Stimulated activated CD8-positive, alpha-beta memory T cell treated with anti-CD3 and anti-CD28 coated beads, Interleukin-15, amount 100 ng/mL, for 24 hours (primary cell): ENCODE results near the gene PTPRK.

Source experiments
- DNase-seq: peaks from one replicate; pipeline ENCODE4 v3.0.0-alpha.2; 2020; ENCODE audit warnings: low read depth

The PTPRK gene

DNA sequence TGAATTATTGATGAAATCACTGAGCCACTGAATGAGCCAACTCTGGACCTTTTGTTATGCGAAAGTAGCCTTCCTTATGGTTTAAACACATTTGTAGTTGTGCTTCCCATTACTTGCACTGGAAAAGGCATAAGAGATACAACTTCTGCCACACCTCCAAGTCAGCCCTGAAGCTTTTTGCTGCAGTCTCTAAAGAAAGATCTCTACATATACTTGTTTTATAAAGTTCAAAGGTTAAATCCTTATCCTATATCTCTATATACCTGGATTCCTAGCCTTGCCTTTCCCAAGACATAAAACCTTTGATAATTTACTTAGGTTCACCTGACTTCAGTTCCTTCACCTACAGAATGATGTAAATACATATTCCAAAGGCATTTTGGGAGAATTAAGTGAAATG is 132.0 kb downstream of the PTPRK start:
- no peak for DNase-seq

DNA sequence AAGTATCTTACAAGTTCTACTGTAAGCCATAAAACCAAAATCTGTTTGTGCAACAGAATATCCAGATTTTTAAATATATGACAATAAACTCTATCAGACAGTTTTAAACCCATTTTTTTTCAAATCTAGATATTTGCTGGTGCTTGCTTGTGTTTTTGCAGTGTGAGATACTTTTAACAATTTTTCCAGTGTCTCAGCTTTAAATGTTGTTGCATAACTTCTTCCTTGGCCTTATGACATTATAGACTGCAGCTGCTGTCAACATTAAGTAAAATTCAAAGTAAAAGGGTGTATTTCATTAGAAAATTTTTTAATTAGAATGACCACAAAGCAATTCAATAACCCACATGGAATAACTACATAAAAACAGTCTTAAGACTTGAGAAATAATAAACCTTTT is 139.5 kb downstream of the PTPRK start:
- no peak for DNase-seq

DNA sequence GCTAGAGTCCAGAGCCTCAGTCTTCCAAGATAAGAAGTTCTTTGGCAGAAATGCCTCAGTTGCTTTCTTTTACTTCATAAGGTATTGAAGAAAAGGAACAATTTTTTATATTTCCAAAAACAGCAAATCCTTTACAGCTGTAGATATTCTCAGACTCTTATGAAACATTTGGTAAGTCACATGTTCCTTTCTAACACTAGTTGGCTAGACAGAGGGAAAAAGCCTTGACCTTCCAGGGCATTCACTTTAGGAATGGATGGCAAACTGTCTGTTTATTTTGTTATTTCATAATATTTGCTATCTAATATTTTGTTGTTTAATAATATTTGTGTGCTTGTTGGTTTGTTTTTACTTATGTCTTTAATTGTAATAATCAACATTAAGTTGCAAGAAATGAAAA is 140.8 kb downstream of the PTPRK start:
- no peak for DNase-seq

DNA sequence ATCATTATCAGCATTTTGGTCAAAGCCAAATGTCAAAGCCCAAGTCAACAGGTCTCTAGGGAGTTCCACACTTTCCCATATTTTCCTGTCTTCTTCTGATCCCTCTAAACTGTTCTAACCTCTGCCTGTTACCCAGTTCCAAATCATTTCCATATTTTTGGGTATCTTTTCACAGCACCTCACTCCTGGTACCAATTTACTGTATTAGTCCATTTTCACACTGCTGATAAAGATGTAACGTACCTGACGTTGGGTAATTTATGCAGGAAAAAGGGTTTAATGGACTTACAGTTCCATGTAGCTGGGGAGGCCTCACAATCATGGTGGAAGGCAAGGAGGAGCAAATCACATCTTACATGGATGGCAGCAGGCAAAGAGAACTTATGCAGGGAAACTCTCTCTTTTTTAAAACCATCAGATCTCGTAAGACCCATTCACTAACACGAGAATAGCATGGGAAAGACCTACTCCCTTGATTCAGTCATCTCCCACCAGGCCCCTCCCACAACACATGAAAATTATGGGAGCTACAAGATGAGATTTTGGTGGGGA is 143.4 kb downstream of the PTPRK start:
- no peak for DNase-seq

DNA sequence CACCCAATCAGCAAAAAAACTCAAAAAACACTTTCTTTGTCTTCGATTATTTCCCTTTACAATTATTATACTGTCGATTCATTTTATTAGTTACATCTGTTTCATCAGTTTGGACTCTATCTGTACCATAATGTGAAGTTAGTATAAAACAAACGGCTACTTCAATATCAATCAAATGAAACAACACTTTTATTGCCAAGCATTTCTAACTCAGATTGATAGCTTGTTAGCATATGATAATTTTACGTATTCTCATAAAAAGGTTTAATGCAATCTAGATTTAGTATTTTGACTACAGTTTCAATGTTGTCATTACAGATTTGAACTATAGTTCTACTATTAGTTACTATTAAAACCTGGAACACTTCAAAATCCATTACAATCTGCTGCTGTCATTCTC is 149.3 kb downstream of the PTPRK start:
- DNase-seq, result no peak

DNA sequence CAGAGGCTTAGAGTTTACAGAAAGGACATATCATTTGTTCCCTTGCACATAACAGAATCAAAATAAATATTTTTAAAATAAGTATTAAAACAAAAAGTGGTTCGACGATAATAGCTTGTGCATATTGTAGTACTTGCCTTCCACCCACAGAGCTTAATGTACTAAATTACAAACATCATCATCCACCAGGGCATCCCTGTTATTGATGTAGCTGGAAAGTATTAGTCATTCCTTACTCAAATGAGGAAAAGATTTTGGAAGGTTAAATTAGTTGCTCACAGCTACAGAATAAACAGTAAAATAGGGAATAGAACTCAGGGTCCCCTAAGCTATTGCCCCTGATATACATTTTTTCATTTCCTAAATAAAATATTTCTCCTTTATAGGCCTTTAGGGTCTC is 150.3 kb downstream of the PTPRK start:
- DNase-seq, result no peak

DNA sequence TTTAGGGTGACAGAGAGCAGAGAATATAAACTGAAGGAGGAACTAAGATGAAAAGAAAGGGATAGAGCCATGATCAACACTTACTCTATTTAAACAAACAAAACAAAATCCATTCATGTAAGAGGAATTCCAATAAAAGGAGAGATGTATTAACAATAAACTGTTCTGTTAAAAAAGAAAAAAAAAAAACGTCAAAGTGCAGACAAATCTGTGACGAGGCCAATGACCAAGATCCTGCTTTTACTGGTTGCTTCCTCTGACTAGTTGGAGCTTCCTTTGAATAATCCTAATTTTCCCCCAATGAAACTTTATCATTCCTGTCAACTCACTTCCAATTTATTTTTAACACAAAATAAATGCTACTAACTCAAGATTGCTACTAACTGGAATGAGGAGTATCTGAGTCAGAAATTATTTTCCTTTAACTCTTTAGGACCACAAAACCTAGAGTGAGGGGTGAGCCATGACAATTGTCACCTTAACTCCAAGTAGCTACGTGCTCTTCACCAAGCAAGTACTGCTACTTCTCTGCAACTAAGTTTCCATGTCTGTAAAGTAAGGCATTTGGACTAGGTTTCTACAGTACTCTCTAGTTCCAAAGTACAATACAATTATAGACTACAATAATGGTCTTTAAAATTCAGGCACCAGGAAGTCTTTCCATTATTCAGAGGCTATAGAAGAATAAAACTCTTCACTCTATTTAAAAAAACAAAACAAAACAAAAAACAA is 152.0 kb downstream of the PTPRK start:
- DNase-seq, result no peak

DNA sequence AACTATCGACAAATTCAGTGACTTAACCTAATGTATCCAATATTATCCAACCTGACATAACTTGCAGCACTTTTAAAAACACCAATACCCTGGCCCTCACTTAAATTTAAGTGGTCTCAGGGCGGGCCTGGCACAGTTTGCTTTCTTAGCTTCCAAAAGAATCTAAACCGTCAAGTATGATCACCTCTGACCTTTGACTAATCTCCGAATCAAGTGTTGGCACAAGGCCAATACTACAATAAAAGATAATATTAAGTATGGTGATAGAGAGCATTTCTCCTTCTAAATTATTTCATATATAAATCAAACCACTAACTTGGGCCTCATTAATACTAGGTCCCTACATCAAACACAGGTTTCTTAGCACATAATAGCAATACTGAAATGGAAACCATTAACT is 153.0 kb downstream of the PTPRK start:
- DNase-seq, result no peak

DNA sequence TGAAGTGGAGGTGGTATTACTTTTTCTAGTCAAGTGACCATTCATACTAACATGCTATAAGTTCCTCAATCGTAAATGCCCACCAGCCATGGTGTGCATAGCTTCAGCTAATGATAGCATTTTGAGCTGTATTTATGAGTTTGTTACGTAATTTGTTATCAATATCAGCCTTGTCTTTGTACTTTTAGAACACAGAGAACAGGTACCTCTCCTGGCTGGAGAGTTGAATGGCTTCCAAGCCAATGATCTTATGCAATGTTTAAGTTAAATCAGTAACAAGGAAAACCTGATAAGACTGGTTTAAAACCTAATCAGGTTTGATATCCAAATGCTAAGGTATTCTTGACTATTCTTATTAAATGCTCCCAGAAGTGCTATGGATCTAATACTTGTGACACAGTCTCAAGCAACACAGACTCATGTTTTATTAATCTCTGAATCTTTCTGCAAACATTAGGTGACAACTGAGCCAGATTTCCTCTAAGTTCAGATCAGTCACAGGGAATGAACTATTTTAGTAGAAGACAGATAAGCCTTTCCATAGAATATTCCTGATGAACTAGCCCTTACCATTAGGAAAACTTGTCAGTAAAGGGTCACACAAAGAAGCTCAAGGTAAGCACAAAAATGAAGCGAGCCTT is 154.8 kb downstream of the PTPRK start:
- no peak for DNase-seq

DNA sequence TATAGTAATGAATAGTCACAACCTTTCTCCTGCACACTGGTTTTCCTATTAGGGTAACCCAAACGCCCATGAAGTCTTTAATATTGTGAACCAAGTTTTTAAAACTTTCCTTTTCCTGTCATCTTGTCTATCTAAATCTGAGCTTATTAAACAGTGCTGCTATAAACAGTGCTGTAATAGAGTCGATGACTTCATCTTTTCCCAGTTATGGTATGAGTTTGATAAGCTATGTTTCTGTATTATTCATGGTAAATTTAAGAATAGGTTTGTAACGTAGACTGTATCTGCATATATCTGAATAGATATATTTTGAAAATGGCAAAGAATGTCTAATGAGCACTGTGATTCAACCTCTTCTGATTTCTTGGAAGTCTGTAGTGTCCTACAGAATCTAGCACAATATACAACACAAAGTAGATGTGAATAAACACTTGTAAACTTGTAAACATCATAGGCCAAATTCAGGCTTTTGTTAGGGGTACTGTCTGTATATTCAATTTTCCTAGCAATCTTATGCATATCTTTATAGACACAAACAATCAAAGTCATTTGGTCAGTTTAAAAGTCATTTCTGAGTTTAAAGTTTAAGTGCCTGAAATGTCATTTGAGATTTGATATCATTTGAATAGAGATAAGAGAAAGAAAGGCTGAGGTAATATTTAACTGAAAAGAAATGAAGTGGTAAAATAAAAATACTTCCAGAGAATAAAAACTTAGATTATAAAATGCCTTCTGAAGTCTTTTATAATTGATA is 155.5 kb downstream of the PTPRK start:
- no peak for DNase-seq

DNA sequence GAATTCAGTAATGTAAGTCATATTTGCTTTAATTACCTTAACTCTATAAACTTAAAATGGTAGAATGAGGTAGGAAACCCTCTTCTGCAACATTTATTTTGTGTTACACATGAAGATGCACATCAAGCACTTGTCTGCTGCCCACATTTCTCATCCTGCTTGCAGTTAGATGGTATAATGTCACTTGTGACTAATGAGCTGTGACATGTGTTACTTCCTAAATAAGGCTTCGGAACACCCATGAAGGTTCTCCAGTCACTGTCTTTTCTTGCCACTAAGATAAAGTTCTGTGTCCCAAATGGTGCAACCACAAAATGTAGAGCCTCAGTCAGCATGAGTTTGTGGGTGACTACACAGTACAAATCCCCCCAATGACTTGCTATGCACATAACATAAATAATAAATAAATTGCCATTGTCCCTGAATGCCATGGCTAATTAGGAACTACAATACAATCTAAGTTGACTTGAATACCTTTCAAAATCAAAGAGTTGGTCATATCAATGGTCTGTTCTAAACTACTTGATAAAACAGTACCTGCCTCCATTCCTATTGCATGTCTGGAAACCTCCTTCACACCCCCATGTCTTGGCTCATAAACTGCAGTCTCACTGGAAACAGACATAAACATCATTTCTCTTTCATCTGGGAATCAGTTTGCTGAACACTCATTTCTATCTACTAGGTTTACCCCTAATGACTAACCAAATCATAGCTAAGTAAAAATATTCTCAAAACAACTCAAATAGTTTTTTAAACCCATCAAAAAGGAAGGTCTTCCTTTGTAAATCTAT is 157.2 kb downstream of the PTPRK start:
- DNase-seq, result no peak

DNA sequence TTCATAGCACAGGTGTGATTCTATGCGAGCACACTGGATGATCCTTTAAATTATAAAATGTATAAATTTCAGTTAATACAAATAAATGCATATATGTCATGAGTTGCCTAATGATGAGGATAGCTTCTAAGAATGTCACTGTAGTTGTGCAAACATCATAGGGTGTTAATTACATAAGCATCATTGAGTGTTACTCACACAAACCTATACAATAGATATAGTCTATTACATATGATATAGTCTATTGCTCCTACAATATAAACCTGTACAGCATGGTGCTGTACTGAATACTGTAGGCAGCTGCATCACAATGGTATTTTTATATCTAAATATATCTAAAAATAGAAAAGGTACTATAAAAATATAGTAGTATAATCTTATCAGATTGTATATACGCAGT is 159.0 kb downstream of the PTPRK start:
- no peak for DNase-seq

DNA sequence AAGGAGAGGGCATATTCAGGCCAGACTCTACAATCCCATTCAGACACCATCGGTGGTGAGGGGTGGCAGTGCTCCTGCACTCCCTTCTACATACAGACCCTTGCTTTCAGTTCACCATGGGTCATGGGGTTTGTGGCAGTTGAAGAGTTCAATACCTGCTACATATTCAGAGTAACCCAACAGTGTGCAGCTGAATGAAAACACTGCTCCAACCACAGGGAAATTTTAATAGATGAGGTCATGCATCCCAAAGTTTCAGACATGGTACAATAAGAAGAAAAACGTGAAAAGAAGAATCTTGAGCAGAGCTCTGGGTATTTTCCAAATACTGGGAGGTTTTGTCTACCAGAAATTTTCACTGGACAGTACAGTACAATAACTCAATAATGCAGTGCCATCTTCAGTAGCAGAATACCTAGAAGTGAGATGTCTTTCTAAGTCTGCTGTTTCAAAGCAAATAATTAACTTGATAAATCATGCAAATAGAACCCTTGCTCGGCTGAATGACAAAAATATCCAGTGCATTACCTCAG is 162.1 kb downstream of the PTPRK start:
- no peak for DNase-seq

DNA sequence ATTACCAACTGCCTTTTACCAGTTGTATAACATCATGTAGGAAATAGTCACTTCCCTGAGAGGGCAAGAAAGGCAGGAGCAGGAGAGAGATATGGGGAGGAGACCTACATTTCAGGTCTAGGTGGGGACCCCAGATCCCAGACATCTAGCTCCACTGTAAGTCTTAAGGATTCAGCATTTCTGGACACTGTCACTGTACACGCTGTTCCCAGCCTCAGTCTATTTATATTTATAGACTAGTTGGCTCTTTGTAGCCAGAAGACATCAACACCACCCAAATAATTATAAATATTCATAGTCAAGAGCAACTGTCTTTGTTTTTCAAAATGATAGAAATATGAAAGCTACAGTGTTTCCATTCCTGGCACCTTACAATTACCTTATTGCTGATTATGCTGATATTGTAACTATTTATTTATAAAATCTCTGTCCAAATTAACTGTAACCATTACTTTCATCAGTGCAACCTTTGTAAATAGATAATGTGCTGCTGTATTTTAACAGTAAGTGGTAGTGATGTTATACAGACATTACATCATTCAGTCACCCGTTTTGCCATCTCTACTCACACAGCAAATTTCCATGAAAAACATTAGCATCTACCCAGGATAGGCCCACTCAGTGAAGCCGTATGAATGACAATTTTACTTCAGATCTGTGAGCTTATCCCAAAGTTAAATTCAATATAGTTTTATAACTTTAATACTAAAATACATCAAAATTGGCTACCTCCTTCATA is 162.8 kb downstream of the PTPRK start:
- DNase-seq, result no peak

DNA sequence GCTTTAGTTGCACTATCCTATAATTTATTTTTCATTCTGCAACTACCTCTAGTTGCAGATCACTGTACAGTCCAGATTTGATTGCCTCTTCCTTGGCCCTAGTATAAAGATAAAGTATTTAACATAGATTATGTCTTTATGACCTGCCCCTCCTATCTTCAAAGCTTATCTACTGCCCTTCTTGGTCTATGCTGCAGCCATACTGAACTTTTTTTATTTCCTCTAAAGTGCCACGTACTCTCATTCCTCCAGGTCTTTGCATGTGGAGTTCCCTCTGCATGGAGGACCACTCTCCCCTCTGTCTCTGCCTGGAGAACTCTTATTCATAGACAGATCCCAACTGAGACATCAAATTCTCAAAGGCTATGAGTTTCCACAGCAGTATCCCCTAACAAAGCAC is 168.0 kb downstream of the PTPRK start:
- no peak for DNase-seq

DNA sequence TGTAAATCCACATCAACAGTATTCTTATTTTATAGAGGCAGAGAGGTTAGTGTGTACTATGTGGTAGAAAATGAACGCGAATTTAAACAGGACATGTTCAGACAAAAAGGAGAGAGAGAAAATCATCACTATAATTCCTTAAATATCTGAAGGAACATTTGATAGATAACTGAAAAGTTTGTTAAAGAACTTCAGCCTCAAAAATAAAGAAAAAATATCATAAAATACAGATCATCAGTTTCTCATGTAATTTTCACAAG is 169.2 kb downstream of the PTPRK start:
- DNase-seq, result no peak

DNA sequence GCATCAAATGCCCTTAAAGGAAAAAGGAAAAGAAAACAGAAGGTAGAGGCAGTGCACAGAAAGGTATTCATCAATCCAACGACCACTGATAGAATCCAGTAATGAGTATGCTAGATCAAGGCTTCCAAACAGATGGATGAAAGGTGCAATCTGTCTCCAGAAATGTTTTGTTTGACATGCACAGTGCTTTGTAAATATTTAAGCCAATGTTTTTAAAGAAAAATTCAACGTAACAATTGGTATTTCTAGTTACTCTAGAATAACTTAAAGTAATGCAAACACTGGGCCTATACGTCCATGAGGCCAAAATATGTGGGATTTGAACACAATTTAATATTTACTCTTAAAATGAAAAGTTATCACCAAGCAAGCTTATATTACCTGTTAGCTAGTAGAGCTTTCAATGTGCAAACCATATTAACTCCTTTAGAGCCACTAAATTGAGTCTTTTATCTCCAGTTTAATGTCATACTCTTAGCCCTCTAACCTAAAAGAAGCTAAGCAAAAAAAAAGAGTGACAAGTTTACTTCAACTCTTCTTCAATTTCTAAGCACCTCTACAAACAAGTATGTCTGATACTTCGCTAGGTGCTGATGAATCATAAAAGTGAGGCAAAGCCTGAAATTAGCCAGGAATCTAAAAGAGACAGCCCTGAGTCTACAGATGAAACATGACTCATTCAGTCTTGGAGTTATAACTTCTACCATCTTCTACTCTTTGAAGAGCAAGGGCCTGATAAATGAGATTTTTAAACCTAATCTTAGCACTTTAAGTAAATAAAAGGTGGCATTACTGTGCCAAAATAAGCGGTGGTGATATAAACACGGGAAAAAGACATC is 169.8 kb downstream of the PTPRK start:
- no peak for DNase-seq

DNA sequence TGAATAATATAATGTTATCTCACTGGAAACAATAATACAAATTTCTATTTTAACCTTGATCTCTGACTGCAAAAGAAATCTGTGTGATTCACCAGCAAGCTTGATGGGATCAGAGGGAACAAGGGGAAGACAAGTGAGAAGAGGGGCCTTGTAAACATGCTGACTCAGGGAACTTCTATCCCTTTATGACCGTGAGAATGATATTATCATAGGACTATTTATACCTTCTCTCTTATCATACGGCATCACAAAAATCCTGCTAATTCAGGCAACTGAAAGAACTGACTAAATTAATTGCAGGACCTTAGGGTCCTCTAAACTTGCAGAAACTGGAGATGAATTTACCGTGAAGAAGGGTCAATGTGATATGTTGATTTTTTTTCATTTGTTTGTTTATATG is 173.3 kb downstream of the PTPRK start:
- DNase-seq, result no peak

DNA sequence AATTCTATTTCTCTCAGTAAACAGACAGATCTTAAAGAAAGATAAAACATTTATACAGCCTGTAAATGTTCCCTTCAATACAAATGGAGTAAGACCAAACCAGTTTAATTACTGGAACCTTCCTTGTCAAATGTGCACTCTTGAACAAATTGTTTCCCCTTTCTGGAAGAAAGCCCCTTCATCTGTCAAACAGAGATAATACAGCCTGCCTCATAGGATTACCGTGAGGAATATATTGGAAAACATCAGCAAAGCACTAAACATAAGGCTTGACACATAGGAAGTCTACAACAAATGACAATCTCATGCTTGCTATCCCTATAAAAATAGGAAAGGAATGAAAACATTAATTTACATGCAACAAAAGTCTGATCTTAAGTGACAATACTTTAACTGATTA is 173.8 kb downstream of the PTPRK start:
- no peak for DNase-seq

DNA sequence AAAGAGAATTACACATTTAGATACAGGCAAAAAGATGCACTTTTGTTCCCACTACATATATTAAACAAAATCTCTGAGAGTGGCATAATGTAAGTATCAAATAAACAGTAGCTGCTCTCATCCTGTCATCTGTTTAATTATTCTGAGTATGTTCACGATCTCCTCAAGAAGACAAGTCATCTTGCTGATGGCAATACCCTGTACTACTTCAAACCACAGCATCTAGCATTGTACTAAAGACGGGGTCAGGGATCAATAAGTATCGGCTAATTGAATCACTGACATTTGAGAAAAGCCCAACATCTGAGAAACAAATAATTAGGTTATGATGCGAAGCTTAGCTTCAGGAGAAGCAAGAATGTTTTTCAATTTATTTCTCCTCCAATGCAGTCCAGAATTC is 175.1 kb downstream of the PTPRK start:
- DNase-seq, result no peak

DNA sequence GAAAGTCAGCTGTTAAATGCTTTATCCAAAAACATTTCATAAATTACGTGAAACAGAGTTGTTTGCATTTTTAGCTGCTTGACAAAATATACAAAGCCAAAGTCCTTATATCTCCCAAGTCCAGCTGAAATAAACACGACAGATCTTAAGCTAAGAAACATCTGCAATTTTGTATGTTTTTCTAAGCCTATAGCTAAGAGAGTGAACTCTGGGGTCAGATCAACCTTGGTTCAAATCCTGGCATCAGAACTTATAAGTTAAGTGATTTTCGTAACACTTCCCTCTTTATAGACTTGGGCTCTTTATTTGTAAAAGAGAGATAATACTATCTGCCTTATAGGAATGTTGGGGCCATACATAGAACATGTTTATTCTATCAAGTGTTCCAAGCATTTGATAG is 176.7 kb downstream of the PTPRK start:
- DNase-seq, result no peak
